ENCODE measurements around the gene EMSY. TPM values are rescaled to one million over a fixed set of nuclear protein-coding genes. Genes with fewer than 3 reads are reported as not detected.

Gene EMSY
- total and polyA plus RNA-seq, 4 experiments from 2014 or later, result 9.5 to 52.9 (median 34.9) TPM

DNA sequence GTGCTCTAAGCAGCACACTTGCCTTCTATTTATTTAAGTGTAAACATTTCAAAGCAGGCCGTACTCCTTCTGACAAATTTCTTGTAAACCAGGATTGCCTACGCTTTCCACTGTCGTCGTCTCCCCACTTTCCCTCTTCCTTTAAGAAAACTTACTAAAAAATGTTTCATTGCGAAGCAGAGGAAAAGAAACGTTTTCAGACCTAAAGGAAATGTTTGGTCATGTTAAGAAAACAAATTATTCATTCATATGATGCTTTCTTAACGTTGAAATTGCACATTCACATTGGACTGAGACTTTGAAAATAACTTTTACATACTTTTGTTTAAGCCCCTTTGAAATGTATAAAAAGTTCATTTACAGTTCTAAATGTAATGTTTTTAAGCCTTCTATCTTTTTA is 106.0 kb downstream of the EMSY start:
- H3K36me3 ChIP-seq (ENCODE audit: insufficient read depth, low read length), result peaks cover 3% of the 10 kb centered on the region
- H3K27ac Mint-ChIP-seq, result no peak overlapping the region
- intact Hi-C loops (cut with micrococcal nuclease), result loop anchor here (2.0 kb wide), 1 partner anchor 130 kb away; no protein-coding TSS in a partner anchor
- H3K4me1 ChIP-seq (ENCODE audit: insufficient read depth, low read length), result no peaks in the 10 kb centered on the region
- H3K4me3 ChIP-seq (ENCODE audit: low read length in 2 of 2), result no peak overlapping the region
- H3K4me1 Mint-ChIP-seq, result peaks cover 3 to 11% (median 6%) of the 10 kb centered on the region in 4 donors
- ChIA-PET CTCF (ENCODE audit: partially characterized antibody) (interaction anchor here (2.4 kb wide), 1 partner anchor 132 kb away, joined by 7 read pairs; no protein-coding TSS in a partner anchor), POLR2A (ENCODE audit: partially characterized antibody) (no interaction called here)
- H3K27me3 ChIP-seq (ENCODE audit: insufficient read depth, low read length), result no peaks in the 10 kb centered on the region
- no peak for DNase-seq
- H3K27ac ChIP-seq (ENCODE audit: low read depth, low read length), result no peak overlapping the region
- no peaks in the 10 kb centered on the region for H3K9me3 Mint-ChIP-seq
- H3K36me3 Mint-ChIP-seq, result peaks cover 24 to 41% of the 10 kb centered on the region in 2 donors
- no peaks in the 10 kb centered on the region for H3K9me3 ChIP-seq (ENCODE audit: control insufficient read depth in 1 of 2, low read length in 2 of 2)
- no peak overlapping the region for H3K4me3 Mint-ChIP-seq
- H3K27me3 Mint-ChIP-seq, result no peaks in the 10 kb centered on the region

DNA sequence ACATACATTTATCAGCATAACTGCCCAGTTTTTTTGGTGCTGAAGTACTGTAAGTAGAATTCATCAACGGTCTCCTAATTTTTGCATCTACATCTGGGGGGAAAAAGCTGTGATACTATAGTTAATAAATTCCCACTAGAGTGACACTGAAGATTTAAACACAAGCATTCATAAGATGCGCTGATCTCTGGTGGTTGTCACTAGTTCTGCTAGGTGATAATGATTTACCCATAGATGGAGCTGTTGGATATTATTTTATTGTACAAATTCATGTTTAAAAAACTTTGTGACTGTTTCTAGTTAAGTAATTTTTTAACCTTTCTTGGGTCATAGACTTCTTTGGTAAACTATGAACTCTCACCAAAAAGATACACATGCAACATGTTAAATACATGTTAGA is 106.6 kb downstream of the EMSY start:
- Histone ChIP-seq H3K4me1 (ENCODE audit: insufficient read depth, low read length) (no peaks in the 10 kb centered on the region), H3K9me3 (ENCODE audit: control insufficient read depth in 1 of 2, low read length in 2 of 2) (no peaks in the 10 kb centered on the region), H3K4me3 (ENCODE audit: low read length in 2 of 2) (no peak overlapping the region), H3K27ac (ENCODE audit: low read depth, low read length) (no peak overlapping the region), H3K36me3 (ENCODE audit: insufficient read depth, low read length) (no peaks in the 10 kb centered on the region), H3K27me3 (ENCODE audit: insufficient read depth, low read length) (no peaks in the 10 kb centered on the region)
- no peak for DNase-seq
- Mint-ChIP-seq H3K27me3 (no peaks in the 10 kb centered on the region), H3K27ac (no peak overlapping the region), H3K9me3 (no peaks in the 10 kb centered on the region), H3K4me3 (no peak overlapping the region), H3K4me1 (peaks cover 0 to 6% (median 3%) of the 10 kb centered on the region in 4 donors), H3K36me3 (peaks cover 18 to 34% of the 10 kb centered on the region in 2 donors)
- ChIA-PET POLR2A (ENCODE audit: partially characterized antibody) (no interaction called here), CTCF (ENCODE audit: partially characterized antibody) (no interaction called here)
- intact Hi-C loops (cut with micrococcal nuclease), result loop anchor here (2.0 kb wide), 1 partner anchor 129 kb away; no protein-coding TSS in a partner anchor

DNA sequence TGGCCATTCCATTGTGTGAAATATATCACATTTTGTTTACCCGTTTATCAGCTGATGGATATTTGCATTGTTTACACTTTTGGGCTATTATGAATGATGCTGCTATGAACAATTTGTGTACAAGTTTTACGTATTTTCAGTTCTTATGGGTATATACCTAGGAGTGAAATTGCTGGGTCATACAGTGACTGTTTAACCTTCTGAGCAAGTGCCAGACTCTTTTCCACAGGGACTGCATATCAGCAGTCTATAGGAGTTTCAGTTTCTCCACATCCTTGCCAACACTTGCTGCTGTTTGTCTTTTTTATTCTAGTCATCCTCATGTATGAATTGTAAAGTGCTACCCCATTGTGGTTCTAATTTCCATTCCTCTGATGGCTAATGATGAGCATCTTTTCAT is 108.2 kb downstream of the EMSY start:
- H3K27me3 Mint-ChIP-seq, result no peaks in the 10 kb centered on the region
- no peak for DNase-seq
- H3K27ac Mint-ChIP-seq, result peak overlapping the region in 2 of 7 donors; percentile 19 to 49
- intact Hi-C loops (cut with micrococcal nuclease), result no loop called here
- H3K4me1 Mint-ChIP-seq, result peaks cover 0 to 3% (median under 1%) of the 10 kb centered on the region in 4 donors
- H3K9me3 ChIP-seq (ENCODE audit: control insufficient read depth in 1 of 2, low read length in 2 of 2), result no peaks in the 10 kb centered on the region
- no peaks in the 10 kb centered on the region for H3K4me1 ChIP-seq (ENCODE audit: insufficient read depth, low read length)
- no peaks in the 10 kb centered on the region for H3K36me3 ChIP-seq (ENCODE audit: insufficient read depth, low read length)
- POLR2A ChIA-PET (ENCODE audit: partially characterized antibody), result no interaction called here
- H3K27ac ChIP-seq (ENCODE audit: low read depth, low read length), result no peak overlapping the region
- no peaks in the 10 kb centered on the region for H3K9me3 Mint-ChIP-seq
- H3K27me3 ChIP-seq (ENCODE audit: insufficient read depth, low read length), result no peaks in the 10 kb centered on the region
- peaks cover 14 to 24% of the 10 kb centered on the region in 2 donors for H3K36me3 Mint-ChIP-seq
- no peak overlapping the region for H3K4me3 ChIP-seq (ENCODE audit: low read length in 2 of 2)
- H3K4me3 Mint-ChIP-seq, result no peak overlapping the region
- CTCF ChIA-PET (ENCODE audit: partially characterized antibody), result interaction anchor here (0.6 kb wide), 1 partner anchor 292 kb away, joined by 3 read pairs; no protein-coding TSS in a partner anchor

DNA sequence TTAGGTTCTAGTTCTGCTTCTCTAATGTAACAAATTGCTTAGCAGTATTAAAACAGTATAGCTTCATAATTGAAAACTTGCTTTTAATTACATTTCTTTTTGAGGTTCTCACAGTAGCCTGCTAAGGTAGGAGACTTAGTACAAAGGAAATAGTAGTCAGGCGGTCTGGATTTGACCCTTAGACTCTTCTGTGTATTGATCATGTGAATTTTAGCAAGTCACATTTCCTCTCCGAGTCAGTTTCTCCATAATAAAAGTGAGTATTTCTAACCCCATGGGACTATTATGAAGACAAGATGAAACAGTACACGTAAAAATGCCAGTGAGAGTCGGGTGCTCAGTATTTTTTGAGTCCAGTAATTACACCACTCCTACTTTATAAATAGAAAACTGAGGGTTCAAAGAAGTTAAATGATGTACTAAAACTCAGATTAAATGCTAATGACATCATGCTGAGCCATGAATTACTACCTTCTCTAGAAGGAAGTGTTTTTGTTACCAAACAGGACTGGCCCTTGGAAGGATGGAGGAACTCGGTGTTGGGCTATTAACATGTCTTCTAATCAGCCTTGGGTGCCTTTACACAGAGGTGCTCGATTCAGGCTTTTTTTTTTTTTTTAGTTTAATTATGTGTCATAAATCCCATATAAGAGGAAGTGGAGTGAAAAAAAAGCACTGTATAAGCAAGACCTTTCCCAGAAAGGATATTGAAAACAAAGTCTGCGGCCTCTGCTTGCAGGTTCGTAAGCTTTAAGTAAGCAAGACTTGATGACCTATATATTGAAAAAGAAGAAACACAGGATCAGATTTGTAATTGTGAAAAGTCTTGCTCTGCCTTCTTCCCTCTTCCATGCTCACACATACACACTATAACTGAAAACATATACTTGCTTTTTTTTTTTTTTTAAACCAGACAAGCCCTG is 109.0 kb downstream of the EMSY start:
- Histone ChIP-seq H3K27ac (ENCODE audit: low read depth, low read length) (no peak overlapping the region), H3K4me3 (ENCODE audit: low read length in 2 of 2) (no peak overlapping the region), H3K9me3 (ENCODE audit: control insufficient read depth in 1 of 2, low read length in 2 of 2) (no peaks in the 10 kb centered on the region), H3K36me3 (ENCODE audit: insufficient read depth, low read length) (no peaks in the 10 kb centered on the region), H3K27me3 (ENCODE audit: insufficient read depth, low read length) (no peaks in the 10 kb centered on the region), H3K4me1 (ENCODE audit: insufficient read depth, low read length) (no peaks in the 10 kb centered on the region)
- peaks cover 0 to 1% (median 0%) of the 10 kb centered on the region in 8 donors for H3K9me3 Mint-ChIP-seq
- no peak overlapping the region for H3K27ac Mint-ChIP-seq
- ChIA-PET POLR2A (ENCODE audit: partially characterized antibody) (interaction anchor here (0.7 kb wide), 1 partner anchor 103 kb away, joined by 3 read pairs; no protein-coding TSS in a partner anchor), CTCF (ENCODE audit: partially characterized antibody) (no interaction called here)
- DNase-seq, result no peak
- intact Hi-C loops (cut with micrococcal nuclease), result no loop called here
- no peaks in the 10 kb centered on the region for H3K27me3 Mint-ChIP-seq
- H3K4me1 Mint-ChIP-seq, result peaks cover 0 to 3% (median 2%) of the 10 kb centered on the region in 4 donors
- H3K36me3 Mint-ChIP-seq, result peaks cover 14 to 18% of the 10 kb centered on the region in 2 donors
- H3K4me3 Mint-ChIP-seq, result no peak overlapping the region

DNA sequence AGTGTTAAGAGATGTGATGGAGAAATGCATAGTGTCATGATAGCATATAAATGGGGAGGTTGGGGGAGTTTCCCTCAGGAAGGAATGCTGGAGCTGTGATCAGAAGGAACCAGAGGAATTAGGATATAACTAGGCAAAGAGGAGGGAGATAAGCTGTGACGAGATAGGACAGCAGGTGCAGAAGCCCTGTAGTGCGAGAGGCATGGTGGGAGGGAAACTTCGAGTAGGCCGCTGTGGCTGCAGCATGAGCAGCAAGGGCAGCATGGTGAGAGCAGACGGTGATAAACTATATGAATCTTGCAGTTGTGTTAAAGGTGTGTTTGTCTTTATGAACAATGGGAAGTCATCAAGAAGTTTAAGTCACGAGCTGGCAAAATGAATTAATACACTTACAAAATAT is 109.9 kb downstream of the EMSY start:
- ChIA-PET CTCF (ENCODE audit: partially characterized antibody) (no interaction called here), POLR2A (ENCODE audit: partially characterized antibody) (interaction anchor here (0.7 kb wide), 1 partner anchor 102 kb away, joined by 3 read pairs; no protein-coding TSS in a partner anchor)
- no peak overlapping the region for H3K27ac ChIP-seq (ENCODE audit: low read depth, low read length)
- Mint-ChIP-seq H3K27ac (no peak overlapping the region), H3K36me3 (peaks cover 7 to 10% of the 10 kb centered on the region in 2 donors), H3K9me3 (peaks cover 0 to 1% (median 0%) of the 10 kb centered on the region in 8 donors), H3K27me3 (no peaks in the 10 kb centered on the region), H3K4me1 (peaks cover under 1 to 7% (median 3%) of the 10 kb centered on the region in 4 donors), H3K4me3 (no peak overlapping the region)
- no peak for DNase-seq
- H3K4me1 ChIP-seq (ENCODE audit: insufficient read depth, low read length), result peaks cover 3% of the 10 kb centered on the region
- H3K4me3 ChIP-seq (ENCODE audit: low read length in 2 of 2), result no peak overlapping the region
- intact Hi-C loops (cut with micrococcal nuclease), result no loop called here
- H3K36me3 ChIP-seq (ENCODE audit: insufficient read depth, low read length), result no peaks in the 10 kb centered on the region
- no peaks in the 10 kb centered on the region for H3K27me3 ChIP-seq (ENCODE audit: insufficient read depth, low read length)
- no peaks in the 10 kb centered on the region for H3K9me3 ChIP-seq (ENCODE audit: control insufficient read depth in 1 of 2, low read length in 2 of 2)

- POLR2A ChIA-PET (ENCODE audit: partially characterized antibody), result no interaction called here
- peaks cover 12 to 22% (median 13%) of the 10 kb centered on the region in 4 donors for H3K4me1 Mint-ChIP-seq
Observed at GRCh38 chr11:76557466-76557865, 112.6 kb downstream of the EMSY start.

DNA sequence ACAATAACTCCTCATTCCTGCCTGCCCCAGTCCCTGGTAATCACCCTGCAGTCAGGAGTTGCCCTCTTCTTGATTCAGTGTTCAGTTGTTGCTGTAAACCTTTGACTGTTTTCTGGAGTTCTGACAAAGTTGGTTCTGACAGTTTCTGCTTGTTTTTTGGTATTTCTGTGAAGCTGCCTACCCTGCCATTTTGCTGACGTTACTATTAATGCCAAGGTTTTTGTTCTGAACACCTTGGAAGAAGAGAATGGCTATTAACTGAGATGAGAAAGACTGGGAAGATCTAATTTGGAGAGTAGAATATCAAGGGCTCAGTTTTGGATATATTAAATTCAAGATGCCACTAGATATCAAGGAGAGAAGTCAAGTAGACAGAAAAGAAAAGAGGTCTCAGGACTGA is 113.7 kb downstream of the EMSY start:
- no peaks in the 10 kb centered on the region for H3K36me3 Mint-ChIP-seq
- Histone ChIP-seq H3K36me3 (ENCODE audit: insufficient read depth, low read length) (no peaks in the 10 kb centered on the region), H3K9me3 (ENCODE audit: control insufficient read depth in 1 of 2, low read length in 2 of 2) (no peaks in the 10 kb centered on the region), H3K4me3 (ENCODE audit: low read length in 2 of 2) (no peak overlapping the region), H3K27me3 (ENCODE audit: insufficient read depth, low read length) (no peaks in the 10 kb centered on the region), H3K4me1 (ENCODE audit: insufficient read depth, low read length) (peaks cover 21% of the 10 kb centered on the region), H3K27ac (ENCODE audit: low read depth, low read length) (no peak overlapping the region)
- intact Hi-C loops (cut with micrococcal nuclease), result no loop called here
- DNase-seq, result no peak
- POLR2A ChIA-PET (ENCODE audit: partially characterized antibody), result no interaction called here
- peaks cover 0 to 4% (median 0%) of the 10 kb centered on the region in 8 donors for H3K9me3 Mint-ChIP-seq
- CTCF ChIA-PET (ENCODE audit: partially characterized antibody), result no interaction called here
- H3K4me1 Mint-ChIP-seq, result peaks cover 12 to 22% (median 13%) of the 10 kb centered on the region in 4 donors
- peaks cover 2% of the 10 kb centered on the region in 2 donors for H3K27me3 Mint-ChIP-seq
- peak overlapping the region in 1 of 7 donors; percentile 1 for H3K27ac Mint-ChIP-seq
- no peak overlapping the region for H3K4me3 Mint-ChIP-seq

More at GRCh38 chr11:76557466-76557865, 112.6 kb downstream of the EMSY start:
- no peak for DNase-seq
- Mint-ChIP-seq H3K9me3 (peaks cover 0 to 4% (median 0%) of the 10 kb centered on the region in 8 donors), H3K27me3 (peaks cover 2% of the 10 kb centered on the region in 2 donors), H3K4me3 (no peak overlapping the region), H3K27ac (no peak overlapping the region), H3K36me3 (no peaks in the 10 kb centered on the region)
- intact Hi-C loops (cut with micrococcal nuclease), result no loop called here
- no peaks in the 10 kb centered on the region for H3K9me3 ChIP-seq (ENCODE audit: control insufficient read depth in 1 of 2, low read length in 2 of 2)
- no peaks in the 10 kb centered on the region for H3K27me3 ChIP-seq (ENCODE audit: insufficient read depth, low read length)
- CTCF ChIA-PET (ENCODE audit: partially characterized antibody), result no interaction called here
- H3K27ac ChIP-seq (ENCODE audit: low read depth, low read length), result no peak overlapping the region
- peaks cover 21% of the 10 kb centered on the region for H3K4me1 ChIP-seq (ENCODE audit: insufficient read depth, low read length)
- H3K4me3 ChIP-seq (ENCODE audit: low read length in 2 of 2), result no peak overlapping the region
- H3K36me3 ChIP-seq (ENCODE audit: insufficient read depth, low read length), result no peaks in the 10 kb centered on the region

All from CD4-positive, alpha-beta memory T cell (primary cell).